A549 (cell line): ENCODE measurements around the gene MLST8.

Source experiments
- CBX8 ChIP-seq: fragments of 200-600 bp; sonication (generic); IDR thresholded peaks from 2 replicates; pipeline ENCODE4 v1.6.1; 2016
- HEYL ChIP-seq: fragments of 250-450 bp; sonication (Bioruptor Pico); IDR thresholded peaks from 2 replicates; pipeline ENCODE4 v1.8.0; 2021; ENCODE audit warnings: mild to moderate bottlenecking, moderate library complexity
- JUN ChIP-seq, 2 experiments: fragments of >200 bp; sonication (Bioruptor Twin); formaldehyde crosslinking; IDR thresholded peaks; 2 replicates in 1 of 2; 3 replicates in 1 of 2; pipeline ENCODE4 v1.6.1; 2016 to 2017
- POLR2A ChIP-seq: IDR thresholded peaks from 2 replicates; pipeline ENCODE4 v1.6.1; 2012; ENCODE audit warnings: mild to moderate bottlenecking, low read length
- RARB ChIP-seq: fragments of 250-450 bp; sonication (Bioruptor Pico); IDR thresholded peaks from 2 replicates; pipeline ENCODE4 v1.8.0; 2021; ENCODE audit warnings: mild to moderate bottlenecking, moderate library complexity
- ZNF302 ChIP-seq: fragments of 250-450 bp; sonication (Bioruptor Pico); IDR thresholded peaks from 2 replicates; pipeline ENCODE4 v1.9.0; 2021; ENCODE audit warnings: inconsistent platforms, mild to moderate bottlenecking, moderate library complexity
- TF ChIP-seq, protein P1 (sequence below): IDR thresholded peaks from 2 replicates; pipeline ENCODE4 v1.6.1; 2012
- TF ChIP-seq, protein P2 (sequence below): fragments of >200 bp; sonication (Bioruptor Twin); formaldehyde crosslinking; IDR thresholded peaks from 3 replicates; pipeline ENCODE4 v1.5.1; 2016

DNA sequence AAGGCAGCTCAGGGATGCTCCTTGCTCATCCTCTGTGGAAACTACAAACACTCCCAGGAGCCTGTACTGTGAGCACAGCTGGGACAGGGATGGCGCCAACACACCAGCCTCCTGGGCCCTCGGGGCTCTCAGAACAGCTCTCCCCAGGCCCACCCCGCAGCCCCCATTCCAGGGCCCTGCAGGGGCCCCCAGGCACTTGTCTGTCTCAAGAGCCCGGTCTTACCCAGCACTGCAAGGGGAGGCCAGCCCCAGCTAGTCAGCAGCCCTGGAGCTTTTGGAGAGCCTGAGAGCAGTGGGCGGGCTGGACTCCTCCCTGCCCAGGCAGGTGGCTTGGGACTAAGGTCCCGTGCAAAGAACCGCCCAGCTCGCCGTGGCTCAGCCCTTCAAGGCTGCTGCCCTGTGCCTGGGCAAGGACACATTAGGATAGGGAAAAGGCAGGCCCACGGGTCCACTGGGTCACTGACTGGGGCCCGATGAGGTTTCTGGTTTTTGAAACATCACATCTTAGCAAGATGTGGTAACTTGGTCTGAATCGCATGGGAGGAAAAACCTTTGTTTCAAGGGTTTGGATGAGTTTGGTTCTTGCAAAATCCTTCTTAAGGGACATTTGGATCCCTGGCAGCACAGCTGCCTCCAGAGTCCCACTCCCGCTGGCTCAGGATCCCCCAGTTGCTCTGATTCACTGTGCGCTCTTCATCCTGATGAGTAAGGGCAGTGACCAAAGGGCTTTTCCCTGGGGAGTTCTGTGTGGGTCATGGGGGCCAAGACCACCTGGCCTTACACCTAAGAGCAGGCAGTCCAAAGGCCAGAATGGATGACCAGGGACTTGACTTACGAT lies 33.8 kb downstream of the MLST8 start:
- TF ChIP-seq, protein P1, sequence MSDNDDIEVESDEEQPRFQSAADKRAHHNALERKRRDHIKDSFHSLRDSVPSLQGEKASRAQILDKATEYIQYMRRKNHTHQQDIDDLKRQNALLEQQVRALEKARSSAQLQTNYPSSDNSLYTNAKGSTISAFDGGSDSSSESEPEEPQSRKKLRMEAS: no peak
- no peak; a peak in 1 of 5 replicates for TF ChIP-seq JUN (IDR thresholded peaks at IDR 0.05)
- no peak for TF ChIP-seq POLR2A
- TF ChIP-seq, protein P2, sequence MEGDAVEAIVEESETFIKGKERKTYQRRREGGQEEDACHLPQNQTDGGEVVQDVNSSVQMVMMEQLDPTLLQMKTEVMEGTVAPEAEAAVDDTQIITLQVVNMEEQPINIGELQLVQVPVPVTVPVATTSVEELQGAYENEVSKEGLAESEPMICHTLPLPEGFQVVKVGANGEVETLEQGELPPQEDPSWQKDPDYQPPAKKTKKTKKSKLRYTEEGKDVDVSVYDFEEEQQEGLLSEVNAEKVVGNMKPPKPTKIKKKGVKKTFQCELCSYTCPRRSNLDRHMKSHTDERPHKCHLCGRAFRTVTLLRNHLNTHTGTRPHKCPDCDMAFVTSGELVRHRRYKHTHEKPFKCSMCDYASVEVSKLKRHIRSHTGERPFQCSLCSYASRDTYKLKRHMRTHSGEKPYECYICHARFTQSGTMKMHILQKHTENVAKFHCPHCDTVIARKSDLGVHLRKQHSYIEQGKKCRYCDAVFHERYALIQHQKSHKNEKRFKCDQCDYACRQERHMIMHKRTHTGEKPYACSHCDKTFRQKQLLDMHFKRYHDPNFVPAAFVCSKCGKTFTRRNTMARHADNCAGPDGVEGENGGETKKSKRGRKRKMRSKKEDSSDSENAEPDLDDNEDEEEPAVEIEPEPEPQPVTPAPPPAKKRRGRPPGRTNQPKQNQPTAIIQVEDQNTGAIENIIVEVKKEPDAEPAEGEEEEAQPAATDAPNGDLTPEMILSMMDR: no peak
- TF ChIP-seq RARB (CRISPR knock-in tag): no peak
- no peak for TF ChIP-seq HEYL (CRISPR knock-in tag)
- no peak for TF ChIP-seq CBX8
- TF ChIP-seq ZNF302 (CRISPR knock-in tag): no peak
